ENCODE results near the gene STRADB. TPM values are rescaled to one million over a fixed set of nuclear protein-coding genes. Genes with fewer than 3 reads are reported as not detected.

STRADB gene
- total RNA-seq, 1 donor from 2014 or later: 40.5 TPM

DNA sequence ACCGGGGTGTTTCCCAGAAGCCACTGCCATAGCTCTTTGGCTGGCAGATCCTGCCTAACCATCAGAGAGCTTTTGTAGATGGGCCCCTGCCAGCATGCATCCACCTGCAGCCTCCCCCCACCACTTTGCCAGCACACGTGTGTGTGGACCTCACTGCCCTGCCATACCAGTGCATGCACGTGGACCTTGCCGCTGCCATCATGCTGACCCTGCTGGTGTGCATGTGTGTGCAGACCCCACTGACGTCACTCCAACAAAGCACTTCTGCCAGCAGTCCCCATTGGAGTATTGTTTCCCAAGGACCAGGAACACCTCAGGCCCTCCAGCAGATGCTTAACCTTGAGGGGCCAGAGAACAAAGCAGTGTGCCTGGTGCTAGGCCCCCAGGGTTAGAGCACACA, 71.4 kb downstream of the STRADB start:
- no peak overlapping the region for H3K27ac Mint-ChIP-seq (ENCODE audit: unreplicated experiment)
- H3K27me3 Mint-ChIP-seq (ENCODE audit: unreplicated experiment): peaks cover 2% of the 10 kb centered on the region

GRCh38 chr2:201523506-201523905, 72.0 kb downstream of the STRADB start:
- Mint-ChIP-seq H3K4me1 (ENCODE audit: low read depth, unreplicated experiment) (no peaks in the 10 kb centered on the region), H3K36me3 (ENCODE audit: unreplicated experiment) (peaks cover 27% of the 10 kb centered on the region), H3K9me3 (ENCODE audit: unreplicated experiment) (peaks cover 7% of the 10 kb centered on the region), H3K4me3 (ENCODE audit: unreplicated experiment) (no peak overlapping the region), H3K27me3 (ENCODE audit: unreplicated experiment) (peaks cover 2% of the 10 kb centered on the region), H3K27ac (ENCODE audit: unreplicated experiment) (no peak overlapping the region)
- TF ChIP-seq CTCF (IDR thresholded peaks at IDR 0.05; ENCODE audit: partially characterized antibody, unreplicated experiment): no peak
- no peak for DNase-seq

More for the DNA sequence above, 71.4 kb downstream of the STRADB start:
- H3K4me3 Mint-ChIP-seq (ENCODE audit: unreplicated experiment): no peak overlapping the region
- TF ChIP-seq CTCF (IDR thresholded peaks at IDR 0.05; ENCODE audit: partially characterized antibody, unreplicated experiment): no peak
- peaks cover 7% of the 10 kb centered on the region for H3K9me3 Mint-ChIP-seq (ENCODE audit: unreplicated experiment)
- H3K4me1 Mint-ChIP-seq (ENCODE audit: low read depth, unreplicated experiment): no peaks in the 10 kb centered on the region
- no peak for DNase-seq
- peaks cover 27% of the 10 kb centered on the region for H3K36me3 Mint-ChIP-seq (ENCODE audit: unreplicated experiment)

Other genes with a start within 250 kb of the STRADB start
- not detected for gene CASP8, start 191.2 kb upstream of the STRADB start, total RNA-seq (ENCODE audit: unreplicated experiment)
- gene FLACC1, start 94.4 kb upstream of the STRADB start, total RNA-seq (ENCODE audit: unreplicated experiment): 1.2 TPM
- 58.9 TPM for gene TRAK2, start 282 bp upstream of the STRADB start, total RNA-seq (ENCODE audit: unreplicated experiment)
- gene TMEM237, start 191.8 kb downstream of the STRADB start, total RNA-seq (ENCODE audit: unreplicated experiment): 68.8 TPM
- 0.25 TPM for gene MPP4, start 246.9 kb downstream of the STRADB start, total RNA-seq (ENCODE audit: unreplicated experiment)

All from glutamatergic neuron (in vitro differentiated cells).